GM21528 (cell line): ENCODE results near the gene TM9SF1.

Experiments used
- ATAC-seq: cut with Tn5 transposase; IDR thresholded peaks from one replicate; pipeline ENCODE4 v1.9.1; 2021; ENCODE audit warnings: mild to moderate bottlenecking, moderate library complexity; ENCODE audit not compliant: unreplicated experiment, low FRiP score

The TM9SF1 gene, protein sequence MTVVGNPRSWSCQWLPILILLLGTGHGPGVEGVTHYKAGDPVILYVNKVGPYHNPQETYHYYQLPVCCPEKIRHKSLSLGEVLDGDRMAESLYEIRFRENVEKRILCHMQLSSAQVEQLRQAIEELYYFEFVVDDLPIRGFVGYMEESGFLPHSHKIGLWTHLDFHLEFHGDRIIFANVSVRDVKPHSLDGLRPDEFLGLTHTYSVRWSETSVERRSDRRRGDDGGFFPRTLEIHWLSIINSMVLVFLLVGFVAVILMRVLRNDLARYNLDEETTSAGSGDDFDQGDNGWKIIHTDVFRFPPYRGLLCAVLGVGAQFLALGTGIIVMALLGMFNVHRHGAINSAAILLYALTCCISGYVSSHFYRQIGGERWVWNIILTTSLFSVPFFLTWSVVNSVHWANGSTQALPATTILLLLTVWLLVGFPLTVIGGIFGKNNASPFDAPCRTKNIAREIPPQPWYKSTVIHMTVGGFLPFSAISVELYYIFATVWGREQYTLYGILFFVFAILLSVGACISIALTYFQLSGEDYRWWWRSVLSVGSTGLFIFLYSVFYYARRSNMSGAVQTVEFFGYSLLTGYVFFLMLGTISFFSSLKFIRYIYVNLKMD

DNA sequence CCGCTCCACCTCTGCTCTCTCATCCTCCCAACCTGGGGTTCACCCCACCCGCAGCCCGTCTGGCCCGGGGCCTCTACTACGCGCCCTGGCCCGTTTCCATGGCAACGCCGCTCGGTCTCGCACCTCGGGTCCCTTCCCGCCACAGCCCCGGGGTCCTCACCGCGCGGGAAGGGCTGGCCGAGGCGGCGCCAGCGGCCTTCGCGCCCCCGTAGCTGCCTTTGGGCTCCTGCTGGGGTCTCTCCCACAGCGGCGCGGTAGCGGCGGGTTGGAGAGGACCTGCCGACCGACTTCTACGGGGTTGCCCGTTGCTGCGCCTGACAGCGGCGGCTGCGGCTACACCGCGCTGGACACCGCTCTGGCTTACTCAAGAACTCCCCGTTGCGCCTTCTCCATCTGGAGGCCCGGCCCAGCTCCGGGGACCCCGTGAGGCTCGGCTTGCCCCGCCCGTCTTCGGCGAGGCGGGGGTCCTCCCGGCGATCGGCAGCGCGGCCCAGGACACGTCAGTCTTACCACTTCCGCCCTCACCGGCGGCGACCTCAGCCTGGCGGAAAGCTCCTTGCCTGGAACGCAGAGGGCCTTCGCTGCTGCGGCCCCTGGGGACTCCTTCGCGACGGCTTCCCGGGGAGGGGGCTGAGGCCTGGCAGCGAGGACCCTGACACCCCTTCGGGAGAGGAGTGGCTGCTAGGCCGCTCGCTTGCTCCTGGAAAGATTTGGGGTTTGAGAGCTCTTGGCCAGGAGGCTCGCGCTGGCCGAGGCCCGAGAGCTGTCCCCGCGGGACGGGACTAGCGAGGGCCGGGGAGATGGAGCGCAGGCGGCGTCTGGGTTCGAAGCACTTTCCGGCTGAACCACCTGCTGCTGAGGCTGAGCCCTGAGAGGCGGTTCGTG is at the start of gene TM9SF1:
Gene TM9SF1, minus strand, starts transcription at position 256 of the 885 bp plus-strand sequence. CDS start 422 bp downstream, outside the sequence.
- peak; percentile 80 for ATAC-seq

DNA sequence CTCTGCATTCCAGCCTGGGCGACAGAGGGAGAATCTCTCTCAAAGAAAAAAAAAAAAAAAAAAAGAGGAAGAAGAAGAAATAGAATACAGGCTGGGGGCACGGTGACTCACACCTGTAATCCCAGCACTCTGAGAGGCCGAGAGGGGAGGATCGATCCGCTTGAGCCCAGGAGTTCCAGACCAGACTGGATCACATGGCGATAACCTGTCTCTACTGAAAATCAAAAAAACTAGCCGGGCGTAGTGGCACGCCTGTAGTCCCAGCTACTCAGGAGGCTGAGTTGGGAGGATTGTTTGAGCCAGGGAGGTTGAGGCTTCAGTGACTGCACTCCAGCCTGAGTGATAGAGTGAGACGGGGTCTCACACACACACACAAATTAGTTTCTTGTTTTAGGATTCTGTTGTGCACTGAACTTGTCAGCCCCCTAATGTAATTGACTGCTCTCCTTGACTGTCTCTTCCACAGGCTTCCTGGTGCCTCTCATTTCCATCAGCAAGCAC is 48.1 kb upstream of the TM9SF1 start:
- peak; percentile 1 for ATAC-seq

DNA sequence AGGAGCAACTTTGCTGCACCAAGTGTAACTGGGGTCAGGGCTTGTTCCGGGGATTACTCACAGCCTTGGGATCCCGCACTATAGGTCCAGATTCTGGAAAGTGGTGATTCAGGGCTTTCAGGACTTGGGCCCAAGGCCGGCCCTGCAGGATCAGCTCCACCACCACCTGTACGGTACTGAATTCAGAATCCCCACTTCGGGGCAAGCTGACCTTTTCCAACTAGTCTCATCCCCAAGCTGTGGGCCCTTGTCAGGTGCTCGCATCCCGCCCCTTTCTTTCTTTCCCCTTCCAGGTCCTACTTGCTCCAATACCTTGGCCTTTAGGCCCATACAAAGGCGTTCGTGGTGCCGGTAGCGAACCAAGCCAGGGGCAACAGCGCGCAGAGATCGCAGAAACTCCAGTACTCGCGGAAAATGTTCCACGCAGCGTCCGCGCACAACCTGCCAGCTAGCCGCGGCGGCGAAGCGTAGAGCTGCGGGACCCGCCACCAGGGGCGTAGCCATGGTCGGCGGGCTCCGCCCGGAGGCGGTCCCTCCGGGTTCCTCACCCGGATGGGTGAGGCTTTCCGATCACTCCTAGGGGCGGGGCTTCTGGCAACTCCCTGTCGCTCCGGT is 46.7 kb upstream of the TM9SF1 start:
- ATAC-seq: peak; percentile 84

DNA sequence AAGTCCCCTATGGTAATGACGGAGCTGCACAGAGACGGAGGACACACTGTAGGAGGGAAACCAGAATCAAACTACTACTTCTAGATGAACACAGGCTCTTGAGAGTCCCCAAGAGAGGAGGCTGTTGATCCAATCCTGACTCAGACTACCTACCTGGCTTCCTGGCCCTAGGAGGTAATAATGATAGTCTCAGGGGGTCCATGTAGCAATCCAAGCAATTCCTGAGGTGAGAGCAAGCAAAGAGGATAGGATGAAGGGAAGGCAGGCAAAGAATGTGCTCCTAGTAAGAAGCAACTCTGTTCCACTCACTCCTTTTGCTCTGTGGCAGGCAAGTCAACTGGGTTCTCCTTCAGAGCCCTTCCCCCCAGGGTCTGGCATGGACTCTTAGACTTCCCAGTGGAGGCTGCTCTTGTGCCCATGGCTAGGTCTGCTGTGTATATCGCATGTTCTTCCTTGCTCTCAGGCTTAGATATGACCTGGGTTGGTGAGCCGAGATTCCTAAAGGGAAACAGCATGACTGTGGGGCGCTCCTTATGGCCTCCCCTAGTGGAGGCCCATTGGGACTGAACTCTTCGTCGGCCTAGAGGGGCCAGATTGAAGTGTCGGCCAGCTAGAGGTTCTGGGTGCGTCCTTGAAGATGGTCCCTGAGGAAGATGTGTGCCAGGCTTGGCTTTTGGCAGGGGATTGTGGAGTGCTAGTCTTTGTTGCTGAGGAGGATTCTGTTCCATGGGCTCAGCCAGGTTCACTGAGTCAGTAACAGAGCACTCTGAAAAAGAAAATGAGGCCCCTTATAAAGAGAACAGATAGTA is 45.1 kb upstream of the TM9SF1 start:
- no peak for ATAC-seq

DNA sequence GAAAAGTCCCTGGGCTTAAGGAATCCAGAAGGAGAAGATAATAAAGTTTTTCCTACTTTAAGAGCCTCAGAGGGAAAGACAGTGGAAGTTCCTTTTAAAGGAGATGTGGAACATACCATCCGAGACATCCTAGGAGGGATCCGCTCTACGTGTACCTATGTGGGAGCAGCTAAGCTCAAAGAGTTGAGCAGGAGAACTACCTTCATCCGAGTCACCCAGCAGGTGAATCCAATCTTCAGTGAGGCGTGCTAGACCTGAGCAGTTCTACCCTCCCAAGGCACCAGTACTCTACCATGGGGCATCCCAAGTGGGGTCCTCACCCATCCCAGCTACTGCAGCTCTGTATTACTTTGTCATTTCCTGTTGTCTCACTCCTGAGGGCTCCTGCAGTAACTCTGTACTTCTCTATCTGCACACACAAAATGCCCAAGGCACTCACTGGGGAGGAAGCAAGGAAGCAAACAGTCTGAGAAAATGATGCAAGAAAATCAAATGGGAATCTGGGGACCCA is 43.3 kb upstream of the TM9SF1 start:
- no peak for ATAC-seq

DNA sequence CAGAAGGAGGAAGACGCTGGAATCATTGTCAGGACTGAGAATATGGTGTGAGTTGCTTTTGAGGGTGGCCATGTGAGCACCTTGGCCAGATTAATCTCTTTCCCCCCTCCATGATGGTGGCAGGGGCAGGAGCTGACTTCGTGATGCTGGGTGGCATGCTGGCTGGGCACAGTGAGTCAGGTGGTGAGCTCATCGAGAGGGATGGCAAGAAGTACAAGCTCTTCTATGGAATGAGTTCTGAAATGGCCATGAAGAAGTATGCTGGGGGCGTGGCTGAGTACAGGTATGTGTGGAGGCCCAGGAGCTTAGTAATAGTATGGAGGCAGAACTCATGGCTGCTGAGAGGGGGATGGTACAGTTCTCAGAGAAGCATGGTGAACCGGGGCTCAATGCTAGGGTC is 42.9 kb upstream of the TM9SF1 start:
- no peak for ATAC-seq

DNA sequence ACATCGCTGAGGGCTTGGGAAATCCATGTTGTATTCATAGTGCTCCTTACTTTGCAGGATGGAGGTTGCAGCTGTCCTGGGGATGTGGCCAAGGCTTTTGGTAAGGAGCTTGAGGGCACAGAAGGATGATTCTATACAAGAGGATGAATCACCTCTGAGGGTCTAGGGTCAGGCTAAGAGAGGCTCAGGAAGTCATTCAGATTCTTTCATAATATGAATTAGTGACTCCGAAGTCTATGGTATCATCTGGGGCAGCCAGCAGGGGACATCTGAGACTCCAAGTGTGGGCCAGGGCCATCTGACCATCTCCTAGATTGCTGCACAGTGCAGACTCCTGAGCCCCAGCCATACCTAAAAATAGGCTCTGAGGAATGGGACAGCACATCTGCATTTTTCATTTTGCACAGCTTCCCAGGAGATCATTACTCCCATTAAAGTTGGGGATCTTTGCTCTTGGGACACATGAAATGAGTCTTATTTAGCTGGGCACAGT is 42.3 kb upstream of the TM9SF1 start:
- ATAC-seq: no peak

DNA sequence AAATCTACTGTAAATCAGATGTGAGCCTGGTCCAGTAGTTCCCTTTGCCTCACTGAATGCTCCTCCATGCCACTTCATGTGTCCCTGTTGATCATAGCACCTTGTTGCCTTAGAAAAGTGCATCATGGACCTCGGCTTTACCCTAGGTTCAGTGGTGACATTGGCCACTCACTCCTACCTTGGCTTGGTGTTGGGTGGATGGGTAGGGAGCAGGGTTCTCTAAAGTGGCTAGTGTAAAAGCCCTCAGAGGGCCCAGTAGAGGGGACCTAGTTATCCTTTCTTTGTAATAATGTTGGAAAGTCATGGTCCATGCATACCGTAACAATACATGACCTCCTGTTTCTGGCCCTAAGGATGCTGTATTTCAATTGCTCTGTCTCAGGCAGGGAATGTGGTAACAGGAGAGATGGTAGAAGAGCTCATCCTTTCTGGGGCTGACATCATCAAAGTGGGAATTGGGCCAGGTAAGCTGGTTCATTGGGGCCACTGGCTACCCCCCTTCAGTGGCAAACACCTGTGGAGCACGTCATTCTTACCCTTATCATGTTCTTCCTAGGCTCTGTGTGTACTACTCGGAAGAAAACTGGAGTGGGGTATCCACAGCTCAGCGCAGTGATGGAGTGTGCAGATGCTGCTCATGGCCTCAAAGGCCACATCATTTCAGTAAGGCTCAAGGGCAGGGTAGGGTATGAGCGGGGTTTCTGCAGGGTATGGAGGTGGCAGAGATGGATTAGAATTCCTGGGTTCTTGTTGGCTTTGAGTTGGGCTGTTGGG is 41.6 kb upstream of the TM9SF1 start:
- ATAC-seq: no peak

DNA sequence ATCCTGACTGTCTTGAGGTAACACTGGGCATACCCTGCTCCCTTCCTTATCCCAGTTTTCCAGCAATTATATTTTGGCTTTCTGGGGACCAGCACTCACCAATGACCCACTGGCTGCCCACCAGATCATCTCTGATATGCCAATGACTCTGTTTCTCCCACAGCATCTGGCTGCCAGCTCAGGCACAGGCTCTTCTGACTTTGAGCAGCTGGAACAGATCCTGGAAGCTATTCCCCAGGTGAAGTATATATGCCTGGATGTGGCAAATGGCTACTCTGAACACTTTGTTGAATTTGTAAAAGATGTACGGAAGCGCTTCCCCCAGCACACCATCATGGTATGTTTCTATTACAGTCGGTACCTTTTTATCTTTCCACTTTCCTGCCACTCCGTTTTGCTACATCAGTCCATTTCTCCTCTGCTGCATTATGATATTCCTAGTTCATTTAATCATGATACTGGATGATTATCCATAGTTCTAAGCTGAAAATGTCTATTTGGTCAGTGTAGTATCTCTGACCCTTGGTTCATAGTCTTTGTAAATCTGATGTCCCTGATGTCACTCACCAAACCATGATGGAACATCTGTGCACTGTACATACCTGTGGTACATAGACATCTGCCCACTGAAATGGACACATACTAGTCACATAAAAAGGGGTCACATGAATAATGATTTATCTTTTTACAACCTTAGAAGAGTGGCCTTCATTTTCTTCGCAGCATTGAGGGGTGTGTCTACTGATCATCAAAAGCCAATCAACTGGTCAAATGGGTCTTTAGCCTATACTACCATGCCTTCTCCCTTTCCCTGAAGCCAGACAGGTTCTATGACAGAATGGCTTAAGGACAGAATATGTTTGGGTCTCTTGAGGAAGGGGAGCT is 40.8 kb upstream of the TM9SF1 start:
- no peak for ATAC-seq

DNA sequence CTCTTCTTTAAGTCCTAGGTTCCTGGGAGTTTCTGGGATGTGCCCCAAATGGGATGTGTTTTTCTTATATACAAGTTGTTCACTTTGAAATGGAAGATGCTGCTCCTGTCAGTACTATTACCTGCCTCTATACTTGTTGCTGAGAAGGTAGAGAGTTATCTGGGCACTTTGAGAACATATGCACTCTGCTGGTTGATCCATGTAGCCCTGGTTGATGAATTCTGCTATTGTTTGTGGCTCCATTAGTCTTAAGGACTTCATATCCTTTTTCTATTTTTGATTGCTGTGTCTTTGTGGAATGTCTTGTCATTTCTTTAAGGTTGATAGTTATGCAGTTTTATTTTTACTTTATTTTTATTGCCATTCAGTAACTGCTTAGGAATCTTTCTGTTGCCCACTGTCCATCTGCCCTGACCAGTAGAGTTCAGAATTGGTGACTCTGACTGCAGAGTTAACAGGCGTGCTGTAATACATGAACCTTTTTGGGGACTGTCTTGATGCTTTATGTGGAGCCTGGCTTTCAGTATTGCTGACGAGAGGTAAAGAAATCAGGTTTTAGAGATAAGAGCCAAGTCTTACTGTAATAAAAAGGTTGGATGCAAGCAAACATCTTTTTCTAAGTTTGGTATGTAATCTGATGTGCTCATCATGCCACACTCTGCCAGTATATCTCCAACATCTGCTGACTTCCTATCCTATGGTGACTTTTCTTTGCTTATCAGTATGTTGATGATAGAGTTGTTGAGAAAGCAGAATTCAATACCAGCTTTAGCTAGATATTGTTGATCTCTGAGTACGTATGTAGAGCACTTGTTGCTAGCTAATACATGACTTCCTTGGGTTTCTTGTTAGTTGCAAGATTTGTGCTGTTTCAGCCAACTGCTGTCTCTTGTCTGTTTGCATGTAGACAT is 39.1 kb upstream of the TM9SF1 start:
- no peak for ATAC-seq

DNA sequence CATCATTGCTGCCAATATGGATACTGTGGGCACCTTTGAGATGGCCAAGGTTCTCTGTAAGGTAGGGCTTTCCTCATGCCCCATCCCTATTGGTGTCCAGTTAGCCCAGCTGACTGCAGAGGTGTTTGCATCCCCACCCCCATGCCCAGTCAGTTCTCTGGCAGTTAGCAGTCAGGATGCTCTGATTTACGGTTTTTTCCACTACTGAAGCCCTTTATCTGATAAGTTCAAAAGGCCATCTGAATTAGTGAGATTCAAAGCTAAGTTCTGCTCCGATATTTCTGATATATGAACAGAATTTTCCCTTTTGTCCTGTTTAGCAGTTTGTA is 38.3 kb upstream of the TM9SF1 start:
- no peak for ATAC-seq

DNA sequence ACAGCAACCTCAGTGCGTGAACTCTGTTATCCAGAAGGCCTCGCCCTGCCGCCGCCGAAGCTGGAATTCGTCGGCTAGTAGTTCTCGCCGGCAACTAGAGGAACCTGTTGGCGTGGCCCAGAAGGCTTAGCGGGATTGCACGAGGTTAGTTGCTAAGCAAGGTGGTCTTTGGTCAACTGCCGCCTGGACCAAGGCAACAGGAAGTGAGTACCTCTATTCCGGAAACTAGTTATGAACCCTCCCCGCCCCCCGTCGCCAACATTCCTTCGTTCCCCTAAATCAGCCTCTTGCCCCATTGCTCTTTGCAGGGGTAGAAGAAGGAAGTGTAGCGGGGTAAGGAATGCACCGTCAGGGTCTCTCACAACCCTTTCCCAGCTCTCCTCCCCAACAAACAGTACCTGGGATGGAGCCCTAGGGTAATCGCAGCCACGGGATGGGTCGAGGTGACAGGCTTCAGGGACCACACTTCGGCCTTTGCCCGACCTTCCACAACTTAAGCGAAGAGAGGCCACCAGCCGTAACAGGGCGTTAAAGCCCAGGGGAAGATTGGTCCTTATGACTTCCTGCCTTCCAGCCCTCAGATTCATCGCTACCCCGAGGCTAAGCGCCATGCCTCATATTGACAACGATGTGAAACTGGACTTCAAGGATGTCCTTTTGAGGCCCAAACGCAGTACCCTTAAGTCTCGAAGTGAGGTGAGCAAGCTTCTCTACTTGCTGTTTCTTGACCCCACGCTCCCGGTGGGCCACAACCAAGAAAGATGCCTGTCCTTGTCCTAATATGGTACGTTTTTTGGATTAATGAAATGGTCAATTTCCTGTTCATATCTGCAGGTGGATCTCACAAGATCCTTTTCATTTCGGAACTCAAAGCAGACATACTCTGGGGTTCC is 37.6 kb upstream of the TM9SF1 start, which contains the start of gene GMPR2:
Gene GMPR2, plus strand, starts transcription at position 285 of the 893 bp plus-strand sequence. Its CDS starts 325 bp downstream, at position 610.
- ATAC-seq: peak; percentile 54

DNA sequence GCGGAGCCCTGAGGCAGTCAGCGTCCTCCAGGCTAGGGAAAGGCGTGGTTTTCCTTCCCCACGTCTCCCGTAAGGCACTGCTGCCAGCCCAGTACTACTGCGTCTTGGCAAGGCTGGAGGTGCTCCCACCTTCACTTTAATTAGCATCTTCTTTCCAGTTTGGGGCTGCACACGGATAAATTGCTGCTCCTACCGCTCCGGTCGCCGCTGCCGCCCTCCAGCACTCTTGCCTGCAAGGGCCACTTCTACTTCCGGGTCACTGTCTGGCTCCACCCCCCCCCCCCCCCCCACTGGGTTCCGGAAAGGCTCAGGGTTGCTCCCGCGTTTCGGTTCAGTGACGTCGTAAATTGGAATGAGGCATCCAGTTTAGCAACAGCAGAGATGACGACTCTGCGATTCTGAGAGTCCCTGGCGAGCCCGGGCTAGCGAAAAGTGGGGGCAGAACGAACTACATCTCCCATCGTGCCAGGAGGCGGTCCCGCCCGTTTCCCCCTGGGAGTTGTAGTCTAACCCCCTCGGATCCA is 36.9 kb upstream of the TM9SF1 start, which contains the start of gene NEDD8:
Gene NEDD8, minus strand, starts transcription at position 247 of the 524 bp plus-strand sequence. Its CDS starts 100 bp downstream, at position 147.
- ATAC-seq: peak; percentile 68

DNA sequence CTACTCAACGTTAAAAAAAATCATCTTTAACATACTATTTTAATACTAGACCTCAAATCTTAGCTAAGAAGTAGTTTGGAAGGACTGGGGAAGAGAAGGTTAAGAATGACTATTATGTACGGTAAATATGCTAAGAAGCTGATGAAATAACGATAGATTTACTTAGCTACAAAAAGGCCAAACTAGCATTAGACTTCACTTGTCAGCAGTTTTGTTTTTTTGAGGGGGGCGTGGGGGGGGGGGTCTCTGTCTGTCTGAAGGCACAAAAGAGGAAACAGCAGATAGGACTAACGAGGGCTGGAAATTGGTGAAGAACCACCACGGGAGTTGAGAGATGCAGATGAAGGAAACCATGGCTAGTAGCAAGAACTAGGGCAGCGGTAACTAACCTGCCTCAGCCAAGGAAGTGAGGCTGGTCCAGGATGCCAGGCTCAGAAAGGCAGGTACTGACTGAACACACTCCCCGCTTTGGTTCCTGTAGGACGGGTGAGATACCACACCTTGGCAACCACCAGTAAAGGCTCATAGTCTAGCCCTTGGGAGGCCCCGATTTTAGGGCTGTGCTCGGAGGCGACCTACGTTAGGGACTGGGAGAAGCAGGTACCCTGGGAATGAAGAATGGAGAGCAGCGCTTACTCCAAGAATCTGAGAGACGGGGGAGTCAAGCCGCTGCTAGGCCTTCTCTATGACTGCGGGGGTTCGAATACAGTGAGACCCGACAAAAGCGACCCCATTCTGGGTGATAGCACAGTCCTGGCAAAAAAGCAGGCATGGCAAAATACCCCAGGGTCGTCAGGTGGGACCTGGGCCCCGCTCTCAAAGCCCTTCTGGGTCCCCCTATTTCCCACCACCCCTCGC is 36.3 kb upstream of the TM9SF1 start:
- ATAC-seq: peak; percentile 5
